SU-DHL-6 (cell line): ENCODE data around the gene EME2.

Experiments
- H2AFZ ChIP-seq: fragments of 200-600 bp; sonication (generic); 2 replicates; pipeline ENCODE4 v1.6.1; 2014; ENCODE audit warnings: low read depth, mild to moderate bottlenecking, moderate library complexity, mixed read lengths, antibody characterized with exemption, low read length; ENCODE audit not compliant: severe bottlenecking
- H3F3A ChIP-seq: fragments of 200-600 bp; shearing (Covaris generic); 2 replicates; pipeline ENCODE4 v1.6.0; 2016; ENCODE audit warnings: antibody characterized with exemption, mild to moderate bottlenecking; ENCODE audit not compliant: insufficient read depth
- H3K27ac ChIP-seq: fragments of 200-600 bp; sonication (generic); 2 replicates; pipeline ENCODE4 v1.5.1; 2016; ENCODE audit warnings: low read depth, mild to moderate bottlenecking, low read length, moderate library complexity, mixed read lengths
- H3K27me3 ChIP-seq: fragments of 200-600 bp; sonication (generic), shearing (Covaris generic); 2 replicates; pipeline ENCODE4 v1.6.0; 2014; ENCODE audit warnings: mild to moderate bottlenecking, low read length
- H3K36me3 ChIP-seq: fragments of 200-600 bp; sonication (generic); 2 replicates; pipeline ENCODE4 v1.6.1; 2014; ENCODE audit warnings: mild to moderate bottlenecking, low read length, mixed read lengths
- H3K4me2 ChIP-seq: fragments of 300-600, 200-600 bp; shearing (Covaris generic), sonication (generic); 2 replicates; pipeline ENCODE4 v1.6.0; 2014; ENCODE audit warnings: low read length, low read depth, mild to moderate bottlenecking; ENCODE audit not compliant: poor library complexity, severe bottlenecking
- H3K4me3 ChIP-seq: fragments of 200-600 bp; sonication (generic); 2 replicates; pipeline ENCODE4 v1.5.1; 2014; ENCODE audit warnings: antibody characterized with exemption, low read length, mild to moderate bottlenecking, mixed read lengths; ENCODE audit not compliant: insufficient read depth, poor library complexity, severe bottlenecking
- H3K79me2 ChIP-seq: fragments of 200-600 bp; sonication (generic); 2 replicates; pipeline ENCODE4 v1.6.1; 2014; ENCODE audit warnings: mild to moderate bottlenecking, low read length, moderate library complexity; ENCODE audit not compliant: insufficient read depth
- H3K9ac ChIP-seq: fragments of 200-600 bp; sonication (generic); 2 replicates; pipeline ENCODE4 v1.7.0; 2014; ENCODE audit warnings: mild to moderate bottlenecking, low read length
- H3K9me2 ChIP-seq: fragments of 200-600 bp; sonication (generic); replicated peaks from 2 replicates; pipeline ENCODE4 v1.6.1; 2014; ENCODE audit warnings: low read length; ENCODE audit not compliant: insufficient read depth
- H3K9me3 ChIP-seq: fragments of 200-600 bp; sonication (generic); 2 replicates; pipeline ENCODE4 v1.6.1; 2014; ENCODE audit warnings: low read length, mixed read lengths; ENCODE audit not compliant: insufficient read depth
- H4K20me1 ChIP-seq: fragments of 200-600 bp; sonication (generic); 2 replicates; pipeline ENCODE4 v1.6.1; 2014; ENCODE audit warnings: low read depth, mild to moderate bottlenecking, antibody characterized with exemption, low read length, moderate library complexity, mixed read lengths
- CTCF ChIP-seq: fragments of 200-600 bp; sonication (generic); IDR thresholded peaks from one replicate; pipeline ENCODE4 v1.5.1; 2017; ENCODE audit warnings: antibody characterized with exemption, mild to moderate bottlenecking, low read length, moderate library complexity; ENCODE audit not compliant: insufficient read depth, poor library complexity, severe bottlenecking
- EZH2phosphoT487 ChIP-seq: fragments of 200-600 bp; sonication (generic), shearing (Covaris generic); conservative IDR thresholded peaks from 2 replicates; pipeline ENCODE4 v1.6.1; 2018; ENCODE audit warnings: mild to moderate bottlenecking, antibody characterized with exemption, low read length, moderate library complexity, mixed read lengths

EME2 gene

GRCh38 chr16:1760911-1761310, 11.7 kb upstream of the EME2 start:
- no peak overlapping the region for H3K4me3 ChIP-seq
- H3K9me2 ChIP-seq: no peaks in the 10 kb centered on the region
- no peak for TF ChIP-seq CTCF
- no peak for TF ChIP-seq EZH2phosphoT487
- H2AFZ ChIP-seq: no peak overlapping the region
- no peak overlapping the region for H3K9ac ChIP-seq
- H3K9me3 ChIP-seq: no peaks in the 10 kb centered on the region
- no peak overlapping the region for H3K4me2 ChIP-seq
- no peaks in the 10 kb centered on the region for H3K27me3 ChIP-seq
- no peaks in the 10 kb centered on the region for H3K36me3 ChIP-seq
- no peaks in the 10 kb centered on the region for H3K79me2 ChIP-seq
- no peaks in the 10 kb centered on the region for H4K20me1 ChIP-seq
- no peak overlapping the region for H3K27ac ChIP-seq
- H3F3A ChIP-seq: no peaks in the 10 kb centered on the region

- Histone ChIP-seq H3F3A (no peaks in the 10 kb centered on the region), H3K9me2 (no peaks in the 10 kb centered on the region), H3K9ac (no peak overlapping the region), H2AFZ (no peak overlapping the region), H3K79me2 (no peaks in the 10 kb centered on the region), H3K4me2 (no peak overlapping the region), H3K4me3 (no peak overlapping the region), H3K27ac (no peak overlapping the region), H3K9me3 (no peaks in the 10 kb centered on the region), H4K20me1 (no peaks in the 10 kb centered on the region), H3K36me3 (no peaks in the 10 kb centered on the region), H3K27me3 (no peaks in the 10 kb centered on the region)
- TF ChIP-seq CTCF (no peak), EZH2phosphoT487 (no peak)
These were observed 10.9 kb upstream of the EME2 start for GRCh38 chr16:1761751-1762150.

GRCh38 chr16:1762196-1762878, 10.3 kb upstream of the EME2 start:
- H3K79me2 ChIP-seq: no peaks in the 10 kb centered on the region
- H3K27me3 ChIP-seq: no peaks in the 10 kb centered on the region
- no peak overlapping the region for H3K4me3 ChIP-seq
- H3K4me2 ChIP-seq: no peak overlapping the region
- H3K9me2 ChIP-seq: no peaks in the 10 kb centered on the region
- no peaks in the 10 kb centered on the region for H3F3A ChIP-seq
- TF ChIP-seq CTCF: no peak
- no peaks in the 10 kb centered on the region for H3K36me3 ChIP-seq
- H3K27ac ChIP-seq: no peak overlapping the region
- H2AFZ ChIP-seq: no peak overlapping the region
- H4K20me1 ChIP-seq: no peaks in the 10 kb centered on the region
- no peaks in the 10 kb centered on the region for H3K9me3 ChIP-seq
- H3K9ac ChIP-seq: no peak overlapping the region
